HEK293 (cell line): Measurements from ENCODE around the gene CEP68.

Source experiments
- CTCF ChIA-PET: fragments of 350-600 bp; formaldehyde crosslinking; extraction: SDS; loops from one replicate; lab custom pipeline; 2021; ENCODE audit warnings: antibody characterized with exemption; lab: Yijun Ruan, JAX
- POLR2A ChIA-PET: fragments of 300-600 bp; formaldehyde crosslinking; extraction: SDS; loops from one replicate; lab custom pipeline; 2020; ENCODE audit warnings: antibody characterized with exemption, inconsistent platforms; lab: Yijun Ruan, JAX
- H3K27ac ChIP-seq: fragments of 200-500 bp; sonication (Bioruptor generic); 2 replicates; pipeline ENCODE4 v1.5.1; 2014; ENCODE audit warnings: low read depth, low read length, control low read depth, inconsistent platforms; ENCODE audit errors: extremely low read depth
- H3K36me3 ChIP-seq, 2 experiments: fragments of 200-500 bp in 1 of 2; sonication (Bioruptor generic) in 1 of 2; 1 replicate in 1 of 2; 2 replicates in 1 of 2; pipeline ENCODE4 v1.5.1; 2014 to 2017; ENCODE audit warnings: inconsistent platforms in 2 of 2, low read length in 2 of 2; ENCODE audit not compliant: control insufficient read depth in 2 of 2, insufficient read depth in 1 of 2
- H3K4me1 ChIP-seq: fragments of 200-500 bp; sonication (Bioruptor generic); 2 replicates; pipeline ENCODE4 v1.5.1; 2014; ENCODE audit warnings: mild to moderate bottlenecking, low read length, inconsistent platforms; ENCODE audit not compliant: control insufficient read depth, insufficient read depth
- H3K4me3 ChIP-seq: 2 replicates; pipeline ENCODE4 v1.5.1; 2011; ENCODE audit warnings: low read depth, mild to moderate bottlenecking, control low read depth, low read length, moderate library complexity
- H3K9me3 ChIP-seq: fragments of 200-500 bp; sonication (Bioruptor generic); 2 replicates; pipeline ENCODE4 v1.5.1; 2014; ENCODE audit warnings: low read depth, low read length, inconsistent platforms; ENCODE audit not compliant: control insufficient read depth, insufficient read depth
- HOXA7 ChIP-seq: sonication (generic); formaldehyde crosslinking; IDR thresholded peaks from 2 replicates; pipeline ENCODE4 v1.8.1; 2022; ENCODE audit warnings: missing genetic modification reagents, borderline replicate concordance
- INSM2 ChIP-seq: fragments of 450-650 bp; formaldehyde crosslinking; IDR thresholded peaks from 2 replicates; pipeline ENCODE4 v1.5.1; 2016; ENCODE audit warnings: missing biosample characterization, missing genetic modification characterization
- KLF8 ChIP-seq: fragments of 450-650 bp; formaldehyde crosslinking; IDR thresholded peaks from 2 replicates; pipeline ENCODE4 v1.5.1; 2016; ENCODE audit warnings: missing biosample characterization, missing genetic modification characterization
- SCRT2 ChIP-seq: fragments of 450-650 bp; formaldehyde crosslinking; IDR thresholded peaks from 2 replicates; pipeline ENCODE4 v1.5.1; 2016; ENCODE audit warnings: missing biosample characterization, missing genetic modification characterization
- SP3 ChIP-seq: fragments of 450-650 bp; formaldehyde crosslinking; IDR thresholded peaks from 2 replicates; pipeline ENCODE4 v1.5.1; 2016; ENCODE audit warnings: missing biosample characterization, missing genetic modification characterization
- SP7 ChIP-seq: fragments of 450-650 bp; formaldehyde crosslinking; IDR thresholded peaks from 2 replicates; pipeline ENCODE4 v1.5.1; 2016; ENCODE audit warnings: missing biosample characterization, missing genetic modification characterization
- TCF7L2 ChIP-seq: IDR thresholded peaks from 2 replicates; pipeline ENCODE4 v1.6.1; 2011; ENCODE audit warnings: low read depth, mild to moderate bottlenecking, inconsistent platforms, low read length, moderate library complexity, borderline replicate concordance
- WT1 ChIP-seq: fragments of 450-650 bp; formaldehyde crosslinking; IDR thresholded peaks from 2 replicates; pipeline ENCODE4 v1.5.1; 2016; ENCODE audit warnings: missing biosample characterization, missing genetic modification characterization
- ZBTB1 ChIP-seq: fragments of 450-650 bp; formaldehyde crosslinking; IDR thresholded peaks from 2 replicates; pipeline ENCODE4 v1.5.1; 2016; ENCODE audit warnings: missing biosample characterization, missing genetic modification characterization
- ZFP37 ChIP-seq: fragments of 450-650 bp; formaldehyde crosslinking; IDR thresholded peaks from 2 replicates; pipeline ENCODE4 v1.5.1; 2016; ENCODE audit warnings: missing biosample characterization, missing genetic modification characterization
- ZFP69B ChIP-seq: fragments of 450-650 bp; formaldehyde crosslinking; IDR thresholded peaks from 2 replicates; pipeline ENCODE4 v1.5.1; 2016; ENCODE audit warnings: missing biosample characterization, missing genetic modification characterization
- ZIC2 ChIP-seq: fragments of 450-650 bp; formaldehyde crosslinking; IDR thresholded peaks from 2 replicates; pipeline ENCODE4 v1.5.1; 2016; ENCODE audit warnings: missing biosample characterization, missing genetic modification characterization
- ZNF146 ChIP-seq: fragments of 450-650 bp; formaldehyde crosslinking; IDR thresholded peaks from 2 replicates; pipeline ENCODE4 v1.5.1; 2016; ENCODE audit warnings: missing biosample characterization, missing genetic modification characterization
- ZNF148 ChIP-seq: fragments of 450-650 bp; formaldehyde crosslinking; IDR thresholded peaks from 2 replicates; pipeline ENCODE4 v1.5.0; 2017; ENCODE audit warnings: missing biosample characterization, missing genetic modification characterization, borderline replicate concordance
- ZNF174 ChIP-seq: fragments of 450-650 bp; formaldehyde crosslinking; IDR thresholded peaks from 2 replicates; pipeline ENCODE4 v1.5.0; 2017; ENCODE audit warnings: missing biosample characterization, mild to moderate bottlenecking, missing genetic modification characterization
- ZNF239 ChIP-seq: fragments of 450-650 bp; formaldehyde crosslinking; IDR thresholded peaks from 2 replicates; pipeline ENCODE4 v1.5.1; 2016; ENCODE audit warnings: missing biosample characterization, missing genetic modification characterization
- ZNF24 ChIP-seq: fragments of 450-650 bp; formaldehyde crosslinking; IDR thresholded peaks from 2 replicates; pipeline ENCODE4 v1.5.1; 2016; ENCODE audit warnings: missing biosample characterization, missing genetic modification characterization
- ZNF274 ChIP-seq, 2 experiments: fragments of 200-500 bp in 1 of 2; fragments of 450-650 bp in 1 of 2; sonication (Bioruptor generic) in 1 of 2; formaldehyde crosslinking in 1 of 2; IDR thresholded peaks; 2 replicates each; pipeline versions ENCODE4 v1.5.1 to v1.6.1; 2014 to 2016; ENCODE audit warnings: borderline replicate concordance in 1 of 2, inconsistent platforms in 1 of 2, low read length in 1 of 2, missing biosample characterization in 1 of 2, missing genetic modification characterization in 1 of 2
- ZNF292 ChIP-seq: fragments of 450-650 bp; formaldehyde crosslinking; IDR thresholded peaks from 2 replicates; pipeline ENCODE4 v1.5.1; 2016; ENCODE audit warnings: low read depth, missing biosample characterization, missing genetic modification characterization, borderline replicate concordance
- ZNF416 ChIP-seq: fragments of 450-650 bp; formaldehyde crosslinking; IDR thresholded peaks from 2 replicates; pipeline ENCODE4 v1.5.1; 2016; ENCODE audit warnings: missing biosample characterization, missing genetic modification characterization
- ZNF510 ChIP-seq: fragments of 450-650 bp; formaldehyde crosslinking; IDR thresholded peaks from 2 replicates; pipeline ENCODE4 v1.5.1; 2018; ENCODE audit warnings: mild to moderate bottlenecking, missing genetic modification characterization, missing biosample characterization; ENCODE audit not compliant: insufficient replicate concordance
- ZNF654 ChIP-seq: fragments of 450-650 bp; formaldehyde crosslinking; IDR thresholded peaks from 2 replicates; pipeline ENCODE4 v1.5.1; 2016; ENCODE audit warnings: low read depth, missing biosample characterization, missing genetic modification characterization
- ZNF658 ChIP-seq: fragments of 450-650 bp; formaldehyde crosslinking; IDR thresholded peaks from 2 replicates; pipeline ENCODE4; 2016; ENCODE audit warnings: missing biosample characterization, missing genetic modification characterization
- ZNF664 ChIP-seq: fragments of 450-650 bp; formaldehyde crosslinking; IDR thresholded peaks from 2 replicates; pipeline ENCODE4 v1.5.1; 2016; ENCODE audit warnings: missing biosample characterization, missing genetic modification characterization
- ZNF692 ChIP-seq: fragments of 450-650 bp; formaldehyde crosslinking; IDR thresholded peaks from 2 replicates; pipeline ENCODE4 v1.5.1; 2016; ENCODE audit warnings: missing biosample characterization, missing genetic modification characterization
- ZNF843 ChIP-seq: fragments of 450-650 bp; formaldehyde crosslinking; IDR thresholded peaks from 2 replicates; pipeline ENCODE4 v1.5.1; 2016; ENCODE audit warnings: missing biosample characterization, missing genetic modification characterization

Gene CEP68

GRCh38 chr2:65093211-65093610, 37.0 kb downstream of the CEP68 start:
- no peaks in the 10 kb centered on the region for H3K9me3 ChIP-seq
- H3K27ac ChIP-seq = no peak overlapping the region
- peaks cover 50 to 76% of the 10 kb centered on the region in 2 experiments for H3K36me3 ChIP-seq
- TF ChIP-seq ZNF24 (tag by site-specific recombination) (no peak), ZNF692 (tag by site-specific recombination) (no peak), SP7 (tag by site-specific recombination) (no peak), ZNF510 (tag by site-specific recombination) (no peak), INSM2 (tag by site-specific recombination) (no peak), ZNF658 (tag by site-specific recombination) (no peak), ZNF654 (tag by site-specific recombination) (no peak), ZNF148 (tag by site-specific recombination) (no peak), ZBTB1 (tag by site-specific recombination) (no peak), KLF8 (tag by site-specific recombination) (no peak)
- TF ChIP-seq, all 188 proteins: peak for 0
- no peak overlapping the region for H3K4me3 ChIP-seq
- H3K4me1 ChIP-seq = no peaks in the 10 kb centered on the region
- ChIA-PET POLR2A (no interaction called here), CTCF (no interaction called here)

GRCh38 chr2:65096948-65097347, 40.7 kb downstream of the CEP68 start:
- H3K9me3 ChIP-seq = no peaks in the 10 kb centered on the region
- CTCF ChIA-PET = no interaction called here
- H3K27ac ChIP-seq = no peak overlapping the region
- H3K4me1 ChIP-seq = no peaks in the 10 kb centered on the region
- TF ChIP-seq SP3 (tag by site-specific recombination) (no peak), INSM2 (tag by site-specific recombination) (no peak), ZNF292 (tag by site-specific recombination) (no peak), SP7 (tag by site-specific recombination) (no peak), ZNF239 (tag by site-specific recombination) (no peak), SCRT2 (tag by site-specific recombination) (no peak)
- H3K4me3 ChIP-seq = no peak overlapping the region
- POLR2A ChIA-PET = no interaction called here
- peaks cover 50 to 71% of the 10 kb centered on the region in 2 experiments for H3K36me3 ChIP-seq

- no peak overlapping the region for H3K4me3 ChIP-seq
- H3K27ac ChIP-seq = no peak overlapping the region
- no peaks in the 10 kb centered on the region for H3K9me3 ChIP-seq
- H3K36me3 ChIP-seq = peaks cover 51 to 67% of the 10 kb centered on the region in 2 experiments
- TF ChIP-seq ZNF416 (tag by site-specific recombination) (no peak), TCF7L2 (no peak), ZNF274 (IDR thresholded peaks at IDR 0.05; ENCODE audit: low read length) (no peak), ZNF274 (tag by site-specific recombination; IDR thresholded peaks at IDR 0.05; ENCODE audit: borderline replicate concordance) (no peak), WT1 (tag by site-specific recombination) (no peak), ZIC2 (tag by site-specific recombination) (no peak), ZBTB1 (tag by site-specific recombination) (no peak), ZFP37 (tag by site-specific recombination) (no peak), ZNF146 (tag by site-specific recombination) (no peak), ZNF843 (tag by site-specific recombination) (no peak), ZFP69B (tag by site-specific recombination) (no peak), HOXA7 (no peak), ZNF664 (tag by site-specific recombination) (no peak), ZNF174 (no peak)
- ChIA-PET POLR2A (no interaction called here), CTCF (no interaction called here)
- no peaks in the 10 kb centered on the region for H3K4me1 ChIP-seq
These were observed 41.6 kb downstream of the CEP68 start for GRCh38 chr2:65097844-65098243.
